Adrenal gland (tissue), 5 donors: Measurements from ENCODE around the gene MADD.

Experiments used
- CTCF ChIP-seq, 6 experiments: fragments of 450-650 bp in 4 of 6; fragments of 200-600 bp in 2 of 6; sonication (generic) in 1 of 6; IDR thresholded peaks; 1 replicate in 5 of 6; 2 replicates in 1 of 6; pipeline versions ENCODE4 v1.5.1 to v1.8.0; 2016 to 2021; ENCODE audit warnings: antibody characterized with exemption in 6 of 6, mild to moderate bottlenecking in 2 of 6, moderate library complexity in 1 of 6
- POLR2A ChIP-seq, 2 donors: fragments of 450-650 bp; IDR thresholded peaks; one replicate each; pipeline ENCODE4 v1.6.1; 2017; ENCODE audit warnings: antibody characterized with exemption in 2 of 2, mild to moderate bottlenecking in 2 of 2, moderate library complexity in 1 of 2
- donor health status: DM: no; HTN: no; CAD: no.

DNA sequence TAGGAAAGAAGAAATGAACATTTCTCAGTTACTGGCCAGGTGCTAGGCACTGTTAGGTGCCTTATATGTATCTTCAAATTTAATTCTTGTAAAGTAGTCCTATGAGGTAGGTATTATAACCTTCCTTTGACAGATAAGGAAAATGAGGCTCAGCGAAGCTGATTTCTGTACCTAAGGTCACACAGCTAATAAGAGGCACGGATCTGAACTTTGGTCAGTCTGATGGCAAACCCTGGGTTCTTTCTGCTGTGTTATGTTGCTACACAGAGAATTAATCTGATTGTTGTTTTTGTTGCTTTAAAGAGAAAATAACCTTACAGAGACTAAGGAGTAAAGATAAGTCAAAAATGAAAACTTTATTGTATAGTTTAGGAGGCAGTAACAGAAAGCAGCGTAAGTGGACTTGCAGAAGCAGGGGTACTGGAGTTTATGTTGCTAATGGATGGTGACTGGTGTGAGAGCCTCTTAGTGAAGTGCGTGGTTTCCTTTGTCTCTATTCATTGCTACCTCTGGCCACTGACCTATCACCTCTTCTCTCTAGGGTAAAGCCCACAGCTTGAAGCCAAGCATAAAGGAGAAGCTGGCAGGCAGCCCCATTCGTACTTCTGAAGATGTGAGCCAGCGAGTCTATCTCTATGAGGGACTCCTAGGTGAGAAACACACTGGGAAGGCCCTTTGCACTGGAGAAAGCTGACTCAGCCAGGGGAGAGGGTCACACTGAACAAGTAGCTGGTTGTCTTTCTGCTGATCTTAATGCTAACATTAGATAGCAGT is 38.3 kb downstream of the MADD start:
- no peak for TF ChIP-seq CTCF (IDR thresholded peaks at IDR 0.05)
- TF ChIP-seq POLR2A (IDR thresholded peaks at IDR 0.05) = no peak
